Measurements from ENCODE around the gene SPRR5.

The SPRR5 gene

DNA sequence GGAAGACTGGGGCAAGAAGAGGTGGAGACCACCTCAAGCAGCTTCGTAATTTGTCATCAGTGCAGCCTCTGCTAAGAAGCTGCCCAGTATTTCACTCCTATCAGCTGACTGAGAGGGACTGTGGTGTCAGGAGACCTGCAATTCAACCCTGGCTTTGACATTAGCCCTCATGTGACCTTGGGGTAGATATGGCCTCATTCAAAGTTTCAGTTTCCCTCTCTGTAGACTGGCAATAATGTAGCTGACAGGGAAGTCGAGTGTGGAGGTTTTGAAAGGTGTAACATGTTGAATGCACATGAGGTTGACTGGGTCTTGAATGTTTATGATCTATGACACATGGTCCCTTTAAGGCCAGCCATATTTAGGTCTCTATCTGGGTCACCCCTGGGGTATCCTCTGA is 21.2 kb downstream of the SPRR5 start:
- DNase-seq (ENCODE audit: insufficient read length) (peak; percentile 19), FAIRE-seq (peak; percentile 67)
- TF ChIP-seq TAF1 (IDR thresholded peaks at IDR 0.05; ENCODE audit: borderline replicate concordance, low read depth, low read length) (no peak), POLR2A (IDR thresholded peaks at IDR 0.05; ENCODE audit: low read depth, low read length) (no peak), POLR2AphosphoS5 (IDR thresholded peaks at IDR 0.05; ENCODE audit: low read depth, low read length) (no peak)

DNA sequence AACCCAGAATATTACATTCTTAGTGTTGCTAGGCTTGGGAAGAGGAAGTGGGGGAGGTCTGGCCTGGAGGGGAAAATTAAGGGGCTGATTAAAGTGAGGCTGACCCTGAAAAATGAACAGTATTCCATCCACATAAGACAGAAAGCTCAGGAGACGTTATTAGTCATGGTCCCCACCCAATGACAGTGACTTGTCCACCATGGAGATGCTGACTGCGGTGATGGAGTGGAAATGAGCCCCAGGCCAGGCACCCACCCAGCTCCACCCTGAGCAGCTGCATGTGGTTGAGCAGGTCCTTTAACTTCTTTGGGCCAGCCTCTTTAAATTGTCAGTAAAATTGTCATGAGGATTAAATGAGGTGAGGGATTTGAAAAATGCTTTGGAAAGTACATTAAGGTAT is 22.0 kb downstream of the SPRR5 start:
- FAIRE-seq (no peak), DNase-seq (ENCODE audit: insufficient read length) (no peak)
- no peak for TF ChIP-seq TAF1 (IDR thresholded peaks at IDR 0.05; ENCODE audit: borderline replicate concordance, low read depth, low read length)

DNA sequence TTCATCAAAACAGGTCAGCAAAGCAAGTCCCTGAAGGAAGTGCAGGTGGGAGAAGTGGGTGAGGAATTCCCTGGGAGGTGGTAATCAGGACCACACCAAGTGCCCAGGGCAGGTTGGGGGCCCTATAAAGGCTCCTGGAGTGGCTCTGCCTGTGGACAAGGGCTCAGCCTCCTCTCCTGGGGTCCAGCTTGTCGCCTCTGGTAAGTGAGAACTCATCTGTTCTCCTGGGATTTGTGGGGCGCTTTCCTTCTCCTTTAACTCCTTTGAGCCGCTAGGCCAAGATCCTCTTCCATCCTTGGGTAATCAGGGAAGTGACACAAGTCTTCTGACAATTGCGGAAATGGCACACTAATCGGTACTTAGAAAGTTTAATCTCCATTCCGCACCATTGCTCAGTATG is 23.5 kb downstream of the SPRR5 start, which contains the start of gene SPRR4:
TSS of gene SPRR4 (plus strand) at position 154 of the 400 bp plus-strand sequence. CDS start 1,243 bp downstream, outside the sequence.
- FAIRE-seq (no peak), DNase-seq (ENCODE audit: insufficient read length) (no peak)
- no peak for TF ChIP-seq POLR2AphosphoS5 (IDR thresholded peaks at IDR 0.05; ENCODE audit: low read depth, low read length)
- TF ChIP-seq POLR2A (IDR thresholded peaks at IDR 0.05; ENCODE audit: low read depth, low read length): no peak
- no peak for TF ChIP-seq TAF1 (IDR thresholded peaks at IDR 0.05; ENCODE audit: borderline replicate concordance, low read depth, low read length)

DNA sequence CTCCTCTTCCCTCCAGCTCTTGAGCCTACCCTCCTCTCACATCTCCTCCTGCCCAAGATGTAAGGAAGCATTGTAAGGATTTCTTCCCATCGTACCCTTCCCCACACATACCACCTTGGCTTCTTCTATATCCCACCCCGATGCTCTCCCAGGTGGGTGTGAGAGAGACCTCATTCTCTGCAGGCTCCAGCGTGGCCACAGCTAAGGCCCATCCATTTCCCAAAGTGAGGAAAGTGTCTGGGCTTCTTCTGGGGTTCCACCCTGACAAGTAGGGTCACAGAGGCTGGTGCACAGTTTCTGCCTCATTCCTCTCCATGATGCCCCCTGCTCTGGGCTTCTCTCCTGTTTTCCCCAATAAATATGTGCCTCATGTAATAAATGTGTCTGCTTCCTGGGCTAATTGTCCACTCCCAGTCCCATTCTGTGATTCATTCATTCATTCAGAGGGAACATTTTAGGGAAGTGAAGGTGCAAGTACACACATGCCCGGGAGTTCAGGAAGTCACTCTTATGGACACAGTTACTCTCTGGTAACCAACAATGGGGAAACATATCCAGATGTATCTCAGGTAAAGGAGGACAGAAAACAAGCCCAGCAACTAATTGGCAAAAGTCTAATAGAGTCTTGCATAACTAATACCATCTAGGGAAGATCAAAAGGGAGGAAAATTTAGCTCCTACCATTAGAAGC is 25.3 kb downstream of the SPRR5 start:
- no peak for TF ChIP-seq TAF1 (IDR thresholded peaks at IDR 0.05; ENCODE audit: borderline replicate concordance, low read depth, low read length)
- TF ChIP-seq POLR2A (IDR thresholded peaks at IDR 0.05; ENCODE audit: low read depth, low read length): no peak
- TF ChIP-seq POLR2AphosphoS5 (IDR thresholded peaks at IDR 0.05; ENCODE audit: low read depth, low read length): no peak
- FAIRE-seq (no peak), DNase-seq (ENCODE audit: insufficient read length) (no peak)

- no peak for FAIRE-seq
- no peak for DNase-seq (ENCODE audit: insufficient read length)
- TF ChIP-seq POLR2A (IDR thresholded peaks at IDR 0.05; ENCODE audit: low read depth, low read length): no peak
- TF ChIP-seq TAF1 (IDR thresholded peaks at IDR 0.05; ENCODE audit: borderline replicate concordance, low read depth, low read length): no peak
- no peak for TF ChIP-seq POLR2AphosphoS5 (IDR thresholded peaks at IDR 0.05; ENCODE audit: low read depth, low read length)
These were observed 29.7 kb downstream of the SPRR5 start for GRCh38 chr1:152976688-152977087.

DNA sequence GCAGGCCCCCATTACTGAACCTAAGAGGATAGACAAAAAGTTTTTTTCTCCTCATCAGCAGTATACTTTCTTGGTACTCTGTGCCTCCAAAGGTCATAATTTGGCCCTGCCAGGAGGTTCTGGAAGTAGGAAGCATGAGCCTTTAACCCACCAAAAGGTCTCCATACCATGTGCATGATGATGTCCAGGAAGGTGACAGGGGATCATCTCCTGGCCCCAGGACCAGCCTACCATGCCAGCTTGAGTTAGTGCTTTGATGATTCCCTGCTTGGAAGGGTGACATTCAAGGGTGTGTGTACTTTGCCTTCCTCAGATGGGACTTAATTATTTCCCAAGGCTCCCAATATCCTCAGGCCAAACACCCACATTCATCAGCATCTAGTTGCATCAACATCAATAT is 30.6 kb downstream of the SPRR5 start:
- TF ChIP-seq TAF1 (IDR thresholded peaks at IDR 0.05; ENCODE audit: borderline replicate concordance, low read depth, low read length): no peak
- TF ChIP-seq POLR2AphosphoS5 (IDR thresholded peaks at IDR 0.05; ENCODE audit: low read depth, low read length): no peak
- TF ChIP-seq POLR2A (IDR thresholded peaks at IDR 0.05; ENCODE audit: low read depth, low read length): no peak

GRCh38 chr1:152980676-152981075 is 33.7 kb downstream of the SPRR5 start:
- DNase-seq (ENCODE audit: insufficient read length): no peak
- no peak for FAIRE-seq
- no peak for TF ChIP-seq POLR2AphosphoS5 (IDR thresholded peaks at IDR 0.05; ENCODE audit: low read depth, low read length)
- no peak for TF ChIP-seq TAF1 (IDR thresholded peaks at IDR 0.05; ENCODE audit: borderline replicate concordance, low read depth, low read length)
- TF ChIP-seq POLR2A (IDR thresholded peaks at IDR 0.05; ENCODE audit: low read depth, low read length): no peak

More for the DNA sequence above, 30.6 kb downstream of the SPRR5 start:
- no peak for DNase-seq (ENCODE audit: insufficient read length)
- no peak for FAIRE-seq

- TF ChIP-seq POLR2AphosphoS5 (IDR thresholded peaks at IDR 0.05; ENCODE audit: low read depth, low read length) (no peak), POLR2A (IDR thresholded peaks at IDR 0.05; ENCODE audit: low read depth, low read length) (no peak), TAF1 (IDR thresholded peaks at IDR 0.05; ENCODE audit: borderline replicate concordance, low read depth, low read length) (no peak)
These were observed 34.3 kb downstream of the SPRR5 start for GRCh38 chr1:152981146-152981871.

GRCh38 chr1:152982076-152982475 is 35.1 kb downstream of the SPRR5 start:
- DNase-seq (ENCODE audit: insufficient read length): no peak
- TF ChIP-seq TAF1 (IDR thresholded peaks at IDR 0.05; ENCODE audit: borderline replicate concordance, low read depth, low read length) (no peak), POLR2AphosphoS5 (IDR thresholded peaks at IDR 0.05; ENCODE audit: low read depth, low read length) (no peak), POLR2A (IDR thresholded peaks at IDR 0.05; ENCODE audit: low read depth, low read length) (no peak)
- no peak for FAIRE-seq

More at GRCh38 chr1:152981146-152981871, 34.3 kb downstream of the SPRR5 start:
- no peak for FAIRE-seq
- no peak for DNase-seq (ENCODE audit: insufficient read length)

GRCh38 chr1:152983234-152983633 is 36.2 kb downstream of the SPRR5 start:
- FAIRE-seq: no peak
- DNase-seq (ENCODE audit: insufficient read length): no peak
- TF ChIP-seq TAF1 (IDR thresholded peaks at IDR 0.05; ENCODE audit: borderline replicate concordance, low read depth, low read length): no peak
- TF ChIP-seq POLR2A (IDR thresholded peaks at IDR 0.05; ENCODE audit: low read depth, low read length): no peak
- no peak for TF ChIP-seq POLR2AphosphoS5 (IDR thresholded peaks at IDR 0.05; ENCODE audit: low read depth, low read length)

GRCh38 chr1:152983743-152984142 is 36.7 kb downstream of the SPRR5 start, which contains the start of gene SPRR1A:
SPRR1A (plus strand) TSS chr1:152984081; CDS start chr1:152985231, 1,150 bp downstream.
- FAIRE-seq: no peak
- DNase-seq (ENCODE audit: insufficient read length): no peak
- TF ChIP-seq POLR2AphosphoS5 (IDR thresholded peaks at IDR 0.05; ENCODE audit: low read depth, low read length): no peak
- TF ChIP-seq POLR2A (IDR thresholded peaks at IDR 0.05; ENCODE audit: low read depth, low read length): no peak
- no peak for TF ChIP-seq TAF1 (IDR thresholded peaks at IDR 0.05; ENCODE audit: borderline replicate concordance, low read depth, low read length)

DNA sequence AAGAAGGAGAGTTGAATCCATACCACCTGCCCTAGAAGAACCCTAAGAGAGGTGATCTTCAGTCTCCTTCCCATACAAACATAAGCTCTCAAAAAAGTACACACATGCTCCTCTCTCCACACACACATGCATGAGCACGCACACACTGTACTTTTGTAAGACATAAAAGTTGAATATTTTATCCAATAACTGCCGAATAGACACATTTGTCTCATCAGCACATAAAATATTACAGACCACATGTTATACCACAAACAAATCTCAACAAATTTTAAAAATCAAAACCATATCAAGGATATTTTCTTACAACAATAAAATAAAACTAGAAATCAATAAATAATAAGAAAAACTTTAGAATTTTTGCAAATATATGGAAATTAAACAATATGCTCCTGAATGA is 39.6 kb downstream of the SPRR5 start:
- no peak for DNase-seq (ENCODE audit: insufficient read length)
- no peak for FAIRE-seq
- TF ChIP-seq TAF1 (IDR thresholded peaks at IDR 0.05; ENCODE audit: borderline replicate concordance, low read depth, low read length) (no peak), POLR2AphosphoS5 (IDR thresholded peaks at IDR 0.05; ENCODE audit: low read depth, low read length) (no peak), POLR2A (IDR thresholded peaks at IDR 0.05; ENCODE audit: low read depth, low read length) (no peak)

Data from GM12892 (cell line).